GM10266 (cell line): ENCODE data around the gene MSI2.

Experiments
- DNase-seq: peaks from one replicate; pipeline ENCODE4 v3.0.0; 2012; ENCODE audit errors: extremely low spot score
- CTCF ChIP-seq: IDR thresholded peaks from 2 replicates; pipeline ENCODE4 v1.5.1; 2012; ENCODE audit warnings: mild to moderate bottlenecking, low read depth; ENCODE audit not compliant: control insufficient read depth, insufficient read depth; ENCODE audit errors: missing control alignments

MSI2 gene

GRCh38 chr17:57684711-57685498 lies 428.6 kb downstream of the MSI2 start:
- no peak for TF ChIP-seq CTCF
- DNase-seq: no peak

- DNase-seq: no peak
These were observed 429.3 kb downstream of the MSI2 start for GRCh38 chr17:57685499-57686132.

GRCh38 chr17:57687642-57688041 lies 431.3 kb downstream of the MSI2 start:
- DNase-seq: no peak
- no peak for TF ChIP-seq CTCF

More at GRCh38 chr17:57685499-57686132, 429.3 kb downstream of the MSI2 start:
- no peak for TF ChIP-seq CTCF

GRCh38 chr17:57689254-57689653 lies 432.9 kb downstream of the MSI2 start:
- no peak for TF ChIP-seq CTCF
- DNase-seq: no peak

GRCh38 chr17:57691939-57692338 lies 435.6 kb downstream of the MSI2 start:
- TF ChIP-seq CTCF: no peak
- no peak for DNase-seq

GRCh38 chr17:57692770-57693169 lies 436.4 kb downstream of the MSI2 start:
- DNase-seq: no peak
- TF ChIP-seq CTCF: no peak

GRCh38 chr17:57694051-57694450 lies 437.7 kb downstream of the MSI2 start:
- no peak for DNase-seq
- TF ChIP-seq CTCF: no peak
